Activated CD4-positive, alpha-beta T cell treated with anti-CD3 and anti-CD28 coated beads, Interleukin-2, amount 50 U/mL, for 16 hours (primary cell): ENCODE data around the gene GLS.
"Not testable (repeated sequence)": the region's sequence is repeated elsewhere in the genome, so short reads cannot be mapped to it uniquely, and the experiment has no call there.

Experiments used
- DNase-seq: peaks from one replicate; pipeline ENCODE4 v3.0.0-alpha.2; 2020

Gene GLS

GRCh38 chr2:190880378-190881083 lies at the start of gene GLS:
TSS of gene GLS (plus strand) at chr2:190880821. CDS start at chr2:190881085, 264 bp downstream.
- peak; percentile 99 for DNase-seq

DNA sequence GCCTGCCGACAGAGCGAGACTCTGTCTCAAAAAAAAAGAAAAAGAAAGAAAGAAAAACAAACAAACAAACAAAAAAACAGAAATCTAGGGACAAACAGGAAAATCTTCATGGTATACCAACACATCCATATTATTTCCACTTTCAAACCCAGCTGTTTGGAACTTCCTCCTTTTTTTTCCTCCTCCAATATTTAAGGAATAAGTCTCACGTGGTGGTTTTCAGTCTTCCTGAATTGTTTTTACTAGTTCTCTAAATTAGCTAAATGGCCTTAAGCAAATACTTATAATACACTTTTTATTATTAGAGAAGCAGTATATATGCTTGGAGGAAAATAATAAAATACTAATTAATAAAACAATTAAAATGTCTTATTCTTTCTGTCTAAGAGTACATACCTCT lies 48.7 kb upstream of the GLS start:
- no peak for DNase-seq

GRCh38 chr2:190834890-190835208 lies 45.8 kb upstream of the GLS start:
- DNase-seq = no peak

GRCh38 chr2:190835303-190835930 lies 45.2 kb upstream of the GLS start:
- DNase-seq = no peak

GRCh38 chr2:190836767-190837166 lies 43.9 kb upstream of the GLS start:
- DNase-seq = no peak

- no peak for DNase-seq
Measured at GRCh38 chr2:190837420-190837819, 43.2 kb upstream of the GLS start.

DNA sequence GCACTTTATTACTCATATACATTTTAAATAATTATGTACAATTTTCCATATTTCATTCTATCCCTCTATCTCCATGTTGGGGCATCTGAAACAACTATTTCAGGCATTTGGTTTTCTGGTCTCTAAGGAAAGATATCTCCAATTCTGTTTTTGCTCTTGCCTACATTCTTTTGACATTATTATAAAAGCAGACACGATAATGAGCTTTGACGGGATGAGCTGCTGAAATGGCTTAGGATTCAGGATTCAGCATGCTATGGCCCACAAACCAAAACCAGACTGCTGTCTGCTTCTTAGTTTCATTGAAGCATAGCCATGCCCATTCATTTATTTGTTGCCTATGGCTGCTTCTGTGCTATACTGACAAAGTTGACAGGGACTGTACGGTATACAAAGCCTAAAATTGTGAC lies 42.7 kb upstream of the GLS start:
- no peak for DNase-seq

GRCh38 chr2:190838492-190838910 lies 42.1 kb upstream of the GLS start:
- DNase-seq = peak; percentile 41

DNA sequence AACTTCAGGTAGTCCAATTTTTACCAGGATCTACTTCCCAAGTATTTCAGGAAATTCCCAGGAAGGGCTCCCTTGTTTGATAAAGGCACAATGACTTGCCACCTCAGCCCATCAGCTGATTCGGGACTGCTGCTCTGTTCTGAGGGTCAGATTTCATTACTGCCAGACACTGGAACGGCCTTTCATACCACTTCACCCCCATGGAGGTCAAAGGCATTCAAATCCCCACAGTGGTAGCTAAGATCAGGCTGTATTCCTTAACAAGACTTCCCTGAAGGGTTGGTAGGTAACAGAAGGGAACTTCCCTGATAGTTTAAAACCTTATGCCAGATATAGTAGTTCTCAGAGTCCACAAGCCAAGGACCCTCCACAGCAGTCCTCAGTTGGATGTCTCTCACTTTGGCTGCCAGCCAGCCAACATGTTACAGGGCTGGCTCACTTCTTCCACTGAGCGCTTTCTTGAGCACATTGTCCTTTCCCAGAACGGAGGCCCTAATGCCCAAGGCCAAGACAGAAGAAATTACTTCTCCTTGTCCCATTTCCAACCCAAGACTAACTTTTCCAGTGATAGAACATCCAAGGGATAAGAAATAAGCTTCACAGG lies 40.0 kb upstream of the GLS start:
- DNase-seq = no peak

DNA sequence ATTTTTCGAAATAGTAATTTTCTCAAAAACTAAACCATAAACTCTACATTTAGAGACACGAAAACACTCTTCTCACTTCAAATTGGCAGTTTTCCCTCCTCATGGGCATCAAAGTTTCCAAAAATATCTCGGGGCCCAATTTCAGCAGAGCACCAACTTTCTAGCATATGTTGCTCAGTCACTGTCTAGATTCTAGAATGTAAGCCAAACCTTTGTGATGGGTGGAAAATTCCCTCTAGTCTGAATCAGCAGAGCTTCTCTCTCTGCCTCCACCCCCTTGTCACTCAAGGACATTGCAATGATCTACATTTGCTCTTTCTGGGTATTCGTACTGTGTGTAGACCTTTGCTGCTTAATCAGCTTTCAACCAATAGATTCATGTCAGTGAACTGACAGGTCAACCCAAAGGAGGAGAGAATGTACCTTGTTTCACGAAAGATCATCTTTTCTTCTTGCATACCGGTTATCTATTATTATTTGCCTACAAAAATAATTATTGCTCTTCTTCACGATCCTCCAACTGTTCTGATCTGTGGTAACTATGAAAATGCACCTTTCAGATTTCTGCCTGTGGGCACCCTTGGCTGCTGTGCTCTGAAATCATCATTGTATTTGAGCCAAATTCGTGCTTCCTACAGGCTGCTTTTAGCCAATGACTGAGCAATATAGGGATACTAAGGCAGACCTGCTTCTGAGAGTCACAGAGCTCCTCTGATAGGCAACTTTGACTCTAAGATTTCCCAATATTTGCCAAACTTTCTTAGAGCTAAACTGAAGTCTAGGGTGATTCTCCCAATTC lies 38.7 kb upstream of the GLS start:
- DNase-seq = no peak

- DNase-seq = no peak
Measured at GRCh38 chr2:190842606-190843104, 38.0 kb upstream of the GLS start.

DNA sequence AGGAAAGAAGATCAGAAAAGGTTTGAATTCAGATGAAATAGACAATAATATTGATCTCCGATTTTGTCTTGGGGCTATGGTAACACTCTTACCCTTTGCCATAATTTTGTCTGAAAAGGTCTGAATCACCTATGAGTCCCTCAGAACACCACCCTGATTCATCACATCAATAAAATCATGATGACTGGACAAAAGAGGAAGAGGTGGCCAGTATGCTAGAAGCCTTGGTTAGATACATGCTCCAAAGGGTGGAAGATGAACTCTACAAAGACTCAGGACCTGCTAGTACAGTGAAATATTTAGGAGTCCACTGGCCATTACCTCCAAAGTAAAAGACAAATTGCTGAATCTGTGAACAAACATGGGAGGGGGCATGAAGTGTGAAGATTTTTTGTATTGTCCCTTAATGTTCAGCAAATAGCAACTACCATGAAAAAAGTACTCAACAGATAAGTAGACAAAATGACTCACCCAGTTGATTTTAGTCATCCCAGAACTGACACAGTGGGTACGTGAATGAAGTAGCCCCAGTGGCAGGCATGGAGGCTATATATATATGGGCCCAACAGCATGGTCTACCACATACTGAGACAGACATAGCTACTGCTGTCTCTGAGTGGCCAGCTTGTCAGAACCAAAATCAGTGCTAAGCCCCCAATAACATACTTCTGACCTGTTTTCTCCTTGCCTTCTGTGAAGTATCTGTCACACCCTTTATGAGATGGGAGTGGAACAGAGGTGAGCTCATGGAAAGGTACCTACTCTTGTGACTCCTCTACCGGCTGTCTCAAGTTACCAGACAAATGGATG lies 36.5 kb upstream of the GLS start:
- DNase-seq = peak; percentile 93

- DNase-seq = no peak
Measured at GRCh38 chr2:190844700-190845401, 35.8 kb upstream of the GLS start.

- no peak for DNase-seq
Measured at GRCh38 chr2:190846746-190847145, 33.9 kb upstream of the GLS start.

DNA sequence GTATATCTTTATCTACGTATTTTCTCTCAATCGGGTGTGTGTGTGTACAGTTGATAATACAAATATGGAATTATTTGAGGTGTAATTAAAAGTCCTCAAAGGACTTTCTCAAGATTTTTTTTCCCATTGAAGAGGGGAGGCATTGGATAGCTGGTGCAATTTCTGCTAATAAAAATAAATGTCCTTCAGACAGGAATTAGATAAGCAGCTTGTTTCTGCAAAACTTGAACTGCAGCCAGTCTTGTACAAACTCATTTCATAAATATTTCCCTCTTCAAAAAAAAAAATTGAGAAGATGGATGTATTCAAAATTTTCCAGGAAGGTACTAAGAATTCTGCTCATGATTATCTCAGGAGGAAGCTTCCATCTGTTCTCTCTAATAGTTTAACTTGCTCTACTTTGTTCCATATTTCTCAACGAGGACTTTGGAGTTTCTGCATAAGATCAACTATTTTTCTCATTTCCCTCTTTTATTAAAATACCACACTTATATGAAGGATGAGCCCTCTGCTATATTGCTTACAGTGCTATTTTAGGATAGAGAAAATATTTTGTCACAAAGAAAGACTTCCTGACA lies 33.0 kb upstream of the GLS start:
- no peak for DNase-seq

- no peak for DNase-seq
Measured at GRCh38 chr2:190849774-190850173, 30.8 kb upstream of the GLS start.

GRCh38 chr2:190853022-190853421 lies 27.6 kb upstream of the GLS start:
- not testable (repeated sequence) for DNase-seq

DNA sequence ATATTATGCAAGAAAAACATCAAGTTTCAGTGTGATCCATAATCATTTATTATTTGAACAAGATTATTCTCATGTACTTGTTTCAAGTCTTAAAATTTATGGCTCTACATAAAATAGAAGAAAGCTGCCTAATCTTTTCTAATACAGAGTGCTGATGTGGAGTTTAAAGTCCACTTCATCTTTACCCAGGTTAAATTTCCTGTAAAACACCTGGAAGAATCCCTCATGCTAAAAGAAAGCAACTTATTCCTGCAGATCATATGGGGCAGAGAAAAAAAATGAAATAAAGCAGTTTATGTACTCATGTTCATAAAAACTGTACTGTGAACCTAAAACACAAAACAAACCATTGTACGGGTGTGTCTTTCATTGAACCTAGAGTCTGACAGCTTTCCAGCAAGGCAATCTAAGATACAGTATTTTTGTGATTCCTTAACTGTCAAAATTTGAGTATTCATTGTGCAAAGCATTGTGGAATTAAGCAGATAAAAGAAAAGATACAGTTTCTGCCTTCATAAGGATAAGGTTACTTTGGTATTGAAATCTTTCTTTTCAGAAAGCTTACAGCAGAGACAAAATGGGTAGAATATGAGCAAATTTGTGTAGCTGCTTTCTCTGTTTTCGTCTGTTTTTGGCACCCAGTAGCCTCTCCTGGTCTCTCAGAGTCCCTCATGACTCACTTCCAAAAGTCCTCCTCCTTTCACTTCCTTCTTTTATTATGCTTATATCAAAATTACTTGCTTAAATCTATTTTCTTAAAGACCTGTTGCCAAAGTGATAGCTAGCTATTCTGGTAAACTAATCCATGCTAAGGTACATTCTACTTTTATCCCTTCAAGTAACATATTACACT lies 26.9 kb upstream of the GLS start:
- DNase-seq = no peak

GRCh38 chr2:190854726-190855125 lies 25.9 kb upstream of the GLS start:
- no peak for DNase-seq

GRCh38 chr2:190855245-190855644 lies 25.4 kb upstream of the GLS start:
- no peak for DNase-seq

DNA sequence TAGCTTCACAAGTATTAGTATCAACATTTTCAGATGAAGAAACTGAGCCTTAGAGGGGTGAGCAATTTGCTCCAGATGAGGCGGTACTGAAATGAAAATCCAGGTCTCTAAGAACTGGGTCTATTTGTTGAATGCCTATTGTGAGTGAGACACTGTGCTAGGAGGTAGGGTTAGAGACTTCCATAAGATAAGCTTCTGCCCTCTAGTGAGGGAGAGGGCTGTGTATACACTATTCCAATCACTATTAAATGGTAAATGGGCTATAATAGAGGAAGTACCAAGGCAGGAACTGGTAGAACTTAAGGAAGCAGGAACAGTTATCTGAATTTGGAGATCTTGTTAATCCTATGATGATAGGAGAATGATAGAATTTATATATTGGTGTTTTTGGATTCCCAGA lies 23.6 kb upstream of the GLS start:
- no peak for DNase-seq
